Measurements from ENCODE around the gene MSGN1. TPM values are rescaled to one million over a fixed set of nuclear protein-coding genes. Genes with fewer than 3 reads are reported as not detected.

MSGN1 gene
- total and polyA plus RNA-seq, 2 of the 4 experiments (the other 2 are of a cell fraction): not detected

GRCh38 chr2:17813742-17814473 lies 2.4 kb upstream of the MSGN1 start:
- no peak overlapping the region for H4K5ac ChIP-seq (ENCODE audit: low read depth, low read length)
- no peaks in the 10 kb centered on the region for H4K20me1 ChIP-seq (ENCODE audit: insufficient read depth, low read length)
- no peak overlapping the region for H2AK5ac ChIP-seq (ENCODE audit: low read depth, low read length)
- H4K91ac ChIP-seq (ENCODE audit: insufficient read depth, low read depth, low read length): no peak overlapping the region
- TF ChIP-seq CHD1 (IDR thresholded peaks at IDR 0.05; ENCODE audit: low read depth, low read length): no peak
- TF ChIP-seq POLR2A (IDR thresholded peaks at IDR 0.05; ENCODE audit: low read depth, low read length): no peak
- no peak for TF ChIP-seq RFX5 (IDR thresholded peaks at IDR 0.05; ENCODE audit: low read depth, low read length)
- TF ChIP-seq NFE2L2 (IDR thresholded peaks at IDR 0.05; ENCODE audit: low read depth, low read length): no peak
- no peak for TF ChIP-seq RAD21 (IDR thresholded peaks at IDR 0.05; ENCODE audit: low read length)
- no peak for TF ChIP-seq MXI1 (IDR thresholded peaks at IDR 0.05; ENCODE audit: borderline replicate concordance, low read depth, low read length)
- no peak for TF ChIP-seq FOS (IDR thresholded peaks at IDR 0.05; ENCODE audit: low read depth, low read length)
- TF ChIP-seq CTCF (conservative IDR thresholded peaks at IDR 0.05; ENCODE audit: low read depth, low read length): no peak
- TF ChIP-seq MAZ (IDR thresholded peaks at IDR 0.05; ENCODE audit: borderline replicate concordance, low read depth, low read length): no peak
- TF ChIP-seq BHLHE40 (IDR thresholded peaks at IDR 0.05; ENCODE audit: low read depth, low read length): no peak
- no peak for TF ChIP-seq SMC3 (IDR thresholded peaks at IDR 0.05; ENCODE audit: low read depth, low read length)
- no peak for TF ChIP-seq CEBPB (IDR thresholded peaks at IDR 0.05; ENCODE audit: low read depth, low read length)
- TF ChIP-seq ELK1 (IDR thresholded peaks at IDR 0.05; ENCODE audit: borderline replicate concordance, low read depth, low read length): no peak
- TF ChIP-seq USF2 (IDR thresholded peaks at IDR 0.05; ENCODE audit: low read depth, low read length): no peak
- no peak for TF ChIP-seq MAFK (IDR thresholded peaks at IDR 0.05; ENCODE audit: low read depth, low read length)
- no peak for TF ChIP-seq RCOR1 (IDR thresholded peaks at IDR 0.05; ENCODE audit: insufficient replicate concordance, low read length)
- H3K4me2 ChIP-seq (ENCODE audit: low read depth, low read length): no peak overlapping the region
- dilution Hi-C loops (cut with HindIII; ENCODE audit: low sequenced_read_pairs, unreplicated experiment): no loop called here
- H2BK5ac ChIP-seq (ENCODE audit: low read depth, low read length, poor library complexity, severe bottlenecking): no peak overlapping the region
- no TSS peak for BruUV-seq (replicated peaks)
- POLR2A ChIA-PET (ENCODE audit: unreplicated experiment): no interaction called here
- in situ Hi-C loops (cut with MboI; ENCODE audit: low sequenced_read_pairs): no loop called here
- CTCF ChIA-PET: interaction anchor here (0.6 kb wide), 1 partner anchor 52 kb away, joined by 4 read pairs; no protein-coding TSS in a partner anchor
- H4K8ac ChIP-seq (ENCODE audit: low read depth in 2 of 2, low read length in 2 of 2): no peak overlapping the region
- peaks cover 8% of the 10 kb centered on the region for H3K27me3 ChIP-seq (ENCODE audit: control insufficient read depth, insufficient read depth, low read length)
- no peak overlapping the region for H3K4me3 ChIP-seq (ENCODE audit: insufficient read depth, low read depth, low read length)
- no peaks in the 10 kb centered on the region for H3K36me3 ChIP-seq (ENCODE audit: control insufficient read depth, insufficient read depth, low read length)
- H3K14ac ChIP-seq (replicated peaks; ENCODE audit: low read depth, low read length): no peak overlapping the region
- H2BK20ac ChIP-seq (ENCODE audit: low read depth, low read length): no peak overlapping the region
- ATAC-seq (ENCODE audit: low read depth) (no peak), DNase-seq (no peak)
- no peak overlapping the region for H2BK120ac ChIP-seq (ENCODE audit: low read depth, low read length)
- H3K9me3 ChIP-seq (ENCODE audit: control insufficient read depth, insufficient read depth, low read length): no peaks in the 10 kb centered on the region
- no peaks in the 10 kb centered on the region for H3K79me1 ChIP-seq (ENCODE audit: low read depth in 1 of 2, low read length in 2 of 2)
- no peak overlapping the region for H2BK15ac ChIP-seq (ENCODE audit: low read depth, low read length)
- no peaks in the 10 kb centered on the region for H3K9me1 ChIP-seq (ENCODE audit: insufficient read depth, low read length)
- H3K9ac ChIP-seq (ENCODE audit: low read depth, low read length): no peak overlapping the region
- H2AK9ac ChIP-seq (replicated peaks; ENCODE audit: low read depth, low read length, poor library complexity): no peak overlapping the region
- no peaks in the 10 kb centered on the region for H3K4me1 ChIP-seq (ENCODE audit: control insufficient read depth, insufficient read depth, low read length)
- intact Hi-C loops (cut with micrococcal nuclease): no loop called here
- H2AFZ ChIP-seq (replicated peaks; ENCODE audit: low read length, poor library complexity): no peak overlapping the region
- no peak overlapping the region for H3K18ac ChIP-seq (ENCODE audit: low read depth, low read length)
- no peak overlapping the region for H3K56ac ChIP-seq (ENCODE audit: extremely low read depth, insufficient read depth, low read length)
- no CpG with 5 or more reads among the region's 5 CpGs for WGBS, 2 experiments (ENCODE audit: extremely low coverage in 2 of 2, insufficient read length in 1 of 2)
- no peak overlapping the region for H3K4ac ChIP-seq (ENCODE audit: low read depth, low read length)
- no peak overlapping the region for H3K27ac ChIP-seq (ENCODE audit: insufficient read depth, low read length)
- H3K23ac ChIP-seq (ENCODE audit: low read depth, low read length): no peak overlapping the region
